ENCODE measurements around the gene PEX5L. TPM values are rescaled to one million over a fixed set of nuclear protein-coding genes. Genes with fewer than 3 reads are reported as not detected.

PEX5L gene
- total RNA-seq, 4 donors from 2014 or later: 0.16 TPM; not detected in 3

DNA sequence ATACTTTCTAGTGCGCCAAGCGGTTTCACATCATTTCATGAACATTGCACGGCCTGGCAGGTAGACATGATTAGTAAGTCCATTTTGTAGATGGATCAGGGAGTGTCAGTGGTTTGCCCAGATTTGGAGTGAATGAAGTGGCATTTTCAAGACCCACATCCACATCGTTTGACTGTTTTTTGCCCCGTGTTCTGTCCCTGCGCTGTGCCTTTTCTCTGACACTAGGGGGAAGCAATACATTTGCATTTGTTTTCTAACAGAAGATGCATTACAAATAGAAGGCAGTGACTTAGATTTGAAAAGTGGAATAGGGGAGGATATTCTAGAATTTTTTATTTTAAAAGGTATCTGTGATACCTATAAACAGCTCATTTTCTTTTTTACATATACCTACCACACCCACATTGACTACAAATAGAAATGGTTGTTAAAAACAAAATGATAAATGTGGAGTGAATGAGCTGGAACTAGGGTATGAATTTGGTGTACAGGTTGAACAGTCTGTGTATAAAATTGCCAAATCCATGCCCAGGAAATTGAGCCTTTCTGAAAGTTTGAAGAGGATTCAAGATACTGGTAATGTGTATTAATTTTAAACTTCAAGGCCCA lies 285.9 kb downstream of the PEX5L start:
- Histone ChIP-seq H3K36me3 (peaks cover 10% of the 10 kb centered on the region), H3K27me3 (no peaks in the 10 kb centered on the region), H3K4me3 (no peak overlapping the region), H3K4me1 (no peaks in the 10 kb centered on the region), H3K9me3 (no peaks in the 10 kb centered on the region), H3K27ac (no peak overlapping the region)
- DNase-seq (ENCODE audit: low spot score in 2 of 2): no peak
- TF ChIP-seq EP300 (IDR thresholded peaks at IDR 0.05) (no peak), POLR2AphosphoS5 (IDR thresholded peaks at IDR 0.05) (no peak)
- TF ChIP-seq, protein P1, sequence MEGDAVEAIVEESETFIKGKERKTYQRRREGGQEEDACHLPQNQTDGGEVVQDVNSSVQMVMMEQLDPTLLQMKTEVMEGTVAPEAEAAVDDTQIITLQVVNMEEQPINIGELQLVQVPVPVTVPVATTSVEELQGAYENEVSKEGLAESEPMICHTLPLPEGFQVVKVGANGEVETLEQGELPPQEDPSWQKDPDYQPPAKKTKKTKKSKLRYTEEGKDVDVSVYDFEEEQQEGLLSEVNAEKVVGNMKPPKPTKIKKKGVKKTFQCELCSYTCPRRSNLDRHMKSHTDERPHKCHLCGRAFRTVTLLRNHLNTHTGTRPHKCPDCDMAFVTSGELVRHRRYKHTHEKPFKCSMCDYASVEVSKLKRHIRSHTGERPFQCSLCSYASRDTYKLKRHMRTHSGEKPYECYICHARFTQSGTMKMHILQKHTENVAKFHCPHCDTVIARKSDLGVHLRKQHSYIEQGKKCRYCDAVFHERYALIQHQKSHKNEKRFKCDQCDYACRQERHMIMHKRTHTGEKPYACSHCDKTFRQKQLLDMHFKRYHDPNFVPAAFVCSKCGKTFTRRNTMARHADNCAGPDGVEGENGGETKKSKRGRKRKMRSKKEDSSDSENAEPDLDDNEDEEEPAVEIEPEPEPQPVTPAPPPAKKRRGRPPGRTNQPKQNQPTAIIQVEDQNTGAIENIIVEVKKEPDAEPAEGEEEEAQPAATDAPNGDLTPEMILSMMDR (IDR thresholded peaks at IDR 0.05): peak in 1 of 2 donors; percentile 9
- 81% methylated on average over 6 of the region's 6 CpGs for WGBS

DNA sequence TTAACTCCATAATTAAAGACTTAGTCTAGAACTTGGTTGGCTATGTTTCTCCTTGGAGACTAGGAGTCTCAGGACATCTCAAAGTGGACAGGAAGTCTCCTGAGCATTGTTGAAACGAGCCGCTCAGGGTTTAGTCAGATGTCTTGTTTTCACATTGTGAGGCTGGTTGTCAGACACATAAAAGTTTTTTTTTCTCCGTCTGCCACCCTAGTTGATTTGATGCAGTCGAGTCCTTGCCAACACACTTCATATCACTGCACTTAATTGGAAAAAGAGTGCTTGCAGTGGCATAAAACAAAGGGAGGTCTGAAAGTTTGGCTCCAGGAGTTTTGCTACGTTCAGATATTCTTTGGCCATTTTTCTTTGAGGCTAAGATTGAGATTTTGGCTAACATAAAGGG lies 291.0 kb downstream of the PEX5L start:
- WGBS: 76% methylated on average over 5 of the region's 5 CpGs
- TF ChIP-seq POLR2AphosphoS5 (IDR thresholded peaks at IDR 0.05): no peak
- TF ChIP-seq, protein P1 (IDR thresholded peaks at IDR 0.05): no peak
- DNase-seq (ENCODE audit: low spot score in 2 of 2): no peak
- Histone ChIP-seq H3K4me1 (no peaks in the 10 kb centered on the region), H3K27ac (no peak overlapping the region), H3K9me3 (no peaks in the 10 kb centered on the region), H3K36me3 (peaks cover 5% of the 10 kb centered on the region), H3K27me3 (no peaks in the 10 kb centered on the region), H3K4me3 (no peak overlapping the region)

DNA sequence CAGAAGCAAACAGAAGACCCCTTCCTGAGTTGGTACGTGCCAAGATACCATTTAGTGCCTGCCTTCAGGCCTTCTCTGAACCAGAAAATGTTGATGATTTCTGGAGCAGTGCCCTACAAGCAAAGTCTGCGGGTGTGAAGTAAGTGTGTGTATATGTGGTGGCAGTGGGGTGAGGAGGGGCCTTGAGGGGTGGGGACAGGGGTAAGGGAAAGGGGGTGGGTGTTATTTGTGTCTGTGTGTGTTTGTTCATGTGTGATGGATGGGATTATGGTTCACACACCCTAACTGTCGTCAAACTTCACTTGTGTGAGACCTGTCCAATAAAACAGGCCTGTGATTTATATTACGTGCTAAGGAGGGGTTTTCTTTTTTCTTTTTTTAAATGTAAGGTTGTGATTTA lies 291.7 kb downstream of the PEX5L start:
- Histone ChIP-seq H3K9me3 (no peaks in the 10 kb centered on the region), H3K27me3 (no peaks in the 10 kb centered on the region), H3K36me3 (peaks cover 7% of the 10 kb centered on the region), H3K4me3 (no peak overlapping the region), H3K27ac (no peak overlapping the region), H3K4me1 (no peaks in the 10 kb centered on the region)
- 86% methylated on average over 4 of the region's 4 CpGs for WGBS
- DNase-seq (ENCODE audit: low spot score in 2 of 2): no peak
- TF ChIP-seq POLR2A (IDR thresholded peaks at IDR 0.05): no peak
- no peak for TF ChIP-seq EP300 (IDR thresholded peaks at IDR 0.05)
- TF ChIP-seq, protein P1 (IDR thresholded peaks at IDR 0.05): no peak
- TF ChIP-seq POLR2AphosphoS5 (IDR thresholded peaks at IDR 0.05): no peak

Measured in suprapubic skin (tissue), 4 donors.